ENCODE measurements around the gene MGP. TPM values are rescaled to one million over a fixed set of nuclear protein-coding genes. Genes with fewer than 3 reads are reported as not detected.

Gene MGP
- total RNA-seq, 4 donors from 2014 or later = 5.2 to 108 (median 41.4) TPM

DNA sequence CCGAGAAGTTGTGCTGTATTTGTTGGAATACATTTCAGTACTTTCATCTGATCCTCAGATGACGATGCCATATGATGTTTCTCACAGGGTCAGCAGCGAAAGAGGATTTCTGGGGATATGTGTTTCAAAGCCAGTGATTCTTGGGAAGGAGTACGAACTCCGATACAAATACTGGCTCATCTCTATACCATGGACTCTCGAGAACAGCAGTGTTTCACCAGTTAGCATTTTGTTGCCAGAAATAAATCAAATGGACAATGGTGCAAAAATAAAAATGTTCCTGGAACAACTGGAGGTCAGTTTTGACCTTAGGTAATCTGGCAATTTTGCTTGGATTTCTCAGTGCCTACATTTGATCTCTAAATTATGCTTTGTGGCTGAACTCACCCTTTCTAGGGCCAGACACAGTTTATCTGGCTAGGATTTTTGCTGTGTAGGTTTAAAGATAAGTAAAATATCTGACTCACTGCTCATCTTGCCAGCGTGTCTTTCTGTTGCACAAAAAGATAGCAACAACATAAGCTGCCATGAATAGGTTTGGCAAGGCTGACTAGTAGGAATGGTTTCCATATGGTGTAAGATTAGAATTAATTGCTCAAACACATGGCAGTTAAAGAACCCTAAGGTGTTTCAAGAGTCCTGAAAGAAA lies 11.0 kb upstream of the MGP start:
- H3K36me3 ChIP-seq = no peaks in the 10 kb centered on the region
- intact Hi-C loops (cut with DNase I) = no loop called here
- no peak for DNase-seq
- no peaks in the 10 kb centered on the region for H3K9me3 ChIP-seq
- H3K4me3 ChIP-seq = peak overlapping the region in 1 of 4 donors; percentile 2
- 39 to 48% methylated on average over 7 of the region's 7 CpGs for WGBS, 2 donors
- peaks cover 0 to 37% (median 5%) of the 10 kb centered on the region in 3 donors for H3K4me1 ChIP-seq
- peak overlapping the region in 3 of 4 donors; percentile 14 to 64 (median 63) for H3K27ac ChIP-seq
- no peak for TF ChIP-seq CTCF (IDR thresholded peaks at IDR 0.05)
- no peak for TF ChIP-seq POLR2A (IDR thresholded peaks at IDR 0.05)
- H3K27me3 ChIP-seq = no peaks in the 10 kb centered on the region

GRCh38 chr12:14893506-14894250 lies 8.0 kb upstream of the MGP start:
- peak overlapping the region; percentile 39 to 86 (median 72) for H3K27ac ChIP-seq
- no peaks in the 10 kb centered on the region for H3K36me3 ChIP-seq
- intact Hi-C loops (cut with DNase I) = no loop called here
- no peaks in the 10 kb centered on the region for H3K9me3 ChIP-seq
- no peak overlapping the region for H3K4me3 ChIP-seq
- 47 to 61% methylated on average over 5 of the region's 5 CpGs for WGBS, 2 donors
- peaks cover 0 to 37% (median 5%) of the 10 kb centered on the region in 3 donors for H3K4me1 ChIP-seq
- TF ChIP-seq CTCF (IDR thresholded peaks at IDR 0.05) (no peak), POLR2A (IDR thresholded peaks at IDR 0.05) (no peak)
- DNase-seq = no peak
- H3K27me3 ChIP-seq = no peaks in the 10 kb centered on the region

DNA sequence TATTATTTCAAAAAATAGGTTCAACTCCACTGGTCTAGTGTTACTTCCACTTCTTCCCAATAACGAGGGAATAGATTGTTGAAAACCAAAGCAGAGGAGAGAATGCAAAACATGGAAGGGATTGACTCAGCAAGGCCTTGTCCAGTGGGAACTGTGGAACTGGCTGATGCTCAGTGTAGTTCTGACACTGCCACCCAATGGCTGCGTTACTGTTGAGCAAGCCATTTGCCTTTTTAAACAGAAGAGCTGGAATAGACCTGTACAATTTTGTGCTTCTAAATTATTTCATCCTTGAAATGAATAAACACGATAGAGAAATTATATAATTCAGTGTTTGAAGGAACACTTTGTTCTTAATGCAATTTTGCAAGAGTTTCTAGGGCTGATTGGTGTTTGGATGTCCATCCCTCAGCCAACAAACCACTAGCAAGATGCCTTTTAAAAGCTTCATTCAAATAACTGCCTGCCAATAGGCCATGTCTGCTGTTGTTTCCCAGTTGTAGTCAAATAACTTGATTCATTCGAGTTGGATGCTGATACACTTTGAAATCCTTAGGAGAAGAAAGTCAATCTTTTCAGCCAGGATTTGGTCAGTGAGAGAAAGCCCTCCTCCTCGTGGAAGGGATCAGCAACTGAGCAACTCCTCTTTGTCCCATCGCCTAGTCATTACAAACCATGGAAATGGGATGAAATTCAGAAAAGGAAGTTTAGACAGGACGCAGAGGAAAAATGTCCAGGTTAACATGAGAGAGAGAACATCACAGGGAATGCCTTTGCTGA lies 7.3 kb upstream of the MGP start:
- TF ChIP-seq CTCF (IDR thresholded peaks at IDR 0.05) = no peak
- TF ChIP-seq POLR2A (IDR thresholded peaks at IDR 0.05) = no peak
- Histone ChIP-seq H3K36me3 (no peaks in the 10 kb centered on the region), H3K9me3 (no peaks in the 10 kb centered on the region), H3K27me3 (no peaks in the 10 kb centered on the region), H3K4me3 (no peak overlapping the region), H3K27ac (peak overlapping the region; percentile 39 to 86 (median 72)), H3K4me1 (peaks cover 0 to 37% (median 5%) of the 10 kb centered on the region in 3 donors)
- 54 to 56% methylated on average over 7 of the region's 7 CpGs for WGBS, 2 donors
- intact Hi-C loops (cut with DNase I) = no loop called here
- DNase-seq = no peak

DNA sequence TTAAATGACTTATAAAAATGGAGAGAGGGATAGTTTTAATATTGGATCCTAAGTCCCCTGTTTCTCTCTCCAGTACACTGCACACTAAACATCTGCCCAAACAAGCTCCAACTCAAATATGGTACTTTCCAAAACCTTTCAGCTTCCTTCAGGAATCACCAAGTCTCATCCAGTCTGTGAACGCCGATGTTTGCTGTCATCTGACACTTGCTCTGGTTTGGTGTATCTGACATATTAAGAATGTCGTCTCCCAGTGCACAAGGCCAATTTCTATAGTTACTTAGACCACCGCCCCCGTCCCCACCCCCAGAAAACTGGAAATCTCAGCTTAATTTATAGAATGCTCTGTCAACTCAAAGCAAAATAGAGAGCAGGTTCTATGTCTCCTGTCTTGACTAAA lies 5.0 kb upstream of the MGP start:
- WGBS, 2 donors = 57 to 61% methylated on average over 5 of the region's 5 CpGs
- Histone ChIP-seq H3K36me3 (no peaks in the 10 kb centered on the region), H3K4me3 (no peak overlapping the region), H3K9me3 (no peaks in the 10 kb centered on the region), H3K27me3 (no peaks in the 10 kb centered on the region), H3K27ac (no peak overlapping the region), H3K4me1 (peaks cover 0 to 37% (median 6%) of the 10 kb centered on the region in 3 donors)
- DNase-seq = no peak
- TF ChIP-seq CTCF (IDR thresholded peaks at IDR 0.05) = no peak
- TF ChIP-seq POLR2A (IDR thresholded peaks at IDR 0.05) = no peak
- intact Hi-C loops (cut with DNase I) = no loop called here
